Liver (tissue), 9 donors: ENCODE data around the gene ZSCAN16. TPM values are rescaled to one million over a fixed set of nuclear protein-coding genes. Genes with fewer than 3 reads are reported as not detected.
A peak's percentile ranks its signal among the peaks of the same experiment; 100 is the strongest.

ENCODE experiments used
- DNase-seq: peaks from one replicate; pipeline ENCODE4 v3.0.0-alpha.2; 2017; ENCODE audit warnings: low spot score
- H3K27ac ChIP-seq, 2 donors: one replicate each; pipeline ENCODE4 v1.7.0; 2013; ENCODE audit warnings: inconsistent platforms in 2 of 2, low read length in 2 of 2, control low read depth in 1 of 2, low read depth in 1 of 2, mild to moderate bottlenecking in 1 of 2
- H3K27me3 ChIP-seq, 4 donors: one replicate each; pipeline versions ENCODE4 v1.6.1 to v1.7.0; 2013; ENCODE audit warnings: low read length in 3 of 4, inconsistent platforms in 1 of 4, mild to moderate bottlenecking in 1 of 4, moderate library complexity in 1 of 4; ENCODE audit not compliant: control insufficient read depth in 4 of 4, insufficient read depth in 4 of 4
- H3K36me3 ChIP-seq, 4 donors: one replicate each; pipeline versions ENCODE4 v1.6.1 to v1.7.0; 2013; ENCODE audit warnings: low read length in 3 of 4, mild to moderate bottlenecking in 3 of 4, low read depth in 1 of 4, moderate library complexity in 1 of 4; ENCODE audit not compliant: control insufficient read depth in 4 of 4, insufficient read depth in 3 of 4
- H3K4me1 ChIP-seq, 4 donors: one replicate each; pipeline versions ENCODE4 v1.6.1 to v1.7.0; 2013; ENCODE audit warnings: low read length in 3 of 4, mild to moderate bottlenecking in 3 of 4, moderate library complexity in 1 of 4; ENCODE audit not compliant: control insufficient read depth in 4 of 4, insufficient read depth in 4 of 4
- H3K4me3 ChIP-seq, 3 donors: one replicate each; pipeline versions ENCODE4 v1.6.1 to v1.7.0; 2013; ENCODE audit warnings: low read length in 3 of 3, control low read depth in 1 of 3, low read depth in 1 of 3, mild to moderate bottlenecking in 1 of 3
- H3K9ac ChIP-seq, 2 donors: one replicate each; pipeline ENCODE4 v1.7.0; 2013; ENCODE audit warnings: low read length in 2 of 2, mild to moderate bottlenecking in 2 of 2, moderate library complexity in 2 of 2, control low read depth in 1 of 2, low read depth in 1 of 2
- H3K9me3 ChIP-seq, 4 donors: one replicate each; pipeline versions ENCODE4 v1.6.1 to v1.7.0; 2013; ENCODE audit warnings: low read length in 3 of 4; ENCODE audit not compliant: control insufficient read depth in 4 of 4
- ATF3 ChIP-seq: IDR thresholded peaks from 2 replicates; pipeline ENCODE4 v1.6.1; 2016; ENCODE audit warnings: antibody characterized with exemption
- CTCF ChIP-seq: fragments of 150-350 bp; IDR thresholded peaks from 2 replicates; pipeline ENCODE4 v1.5.1; 2017; ENCODE audit warnings: improper control_type of control experiment, low read depth, low read length; ENCODE audit not compliant: missing input control
- EGR1 ChIP-seq, 2 donors: IDR thresholded peaks; 2 replicates each; pipeline ENCODE4 v1.6.1; 2016 to 2018; ENCODE audit warnings: antibody characterized with exemption in 2 of 2, low read depth in 2 of 2
- FOXA1 ChIP-seq: IDR thresholded peaks from 2 replicates; pipeline ENCODE4 v1.6.1; 2016; ENCODE audit warnings: antibody characterized with exemption
- FOXA2 ChIP-seq: IDR thresholded peaks from 2 replicates; pipeline ENCODE4 v1.6.1; 2016; ENCODE audit warnings: antibody characterized with exemption
- GABPA ChIP-seq, 2 donors: IDR thresholded peaks in 1 of 2; conservative IDR thresholded peaks in 1 of 2; 2 replicates each; pipeline ENCODE4 v1.6.1; 2016; ENCODE audit warnings: antibody characterized with exemption in 2 of 2, mild to moderate bottlenecking in 1 of 2, moderate library complexity in 1 of 2
- HNF4A ChIP-seq, 2 donors: conservative IDR thresholded peaks; 2 replicates each; pipeline ENCODE4 v1.6.1; 2016; ENCODE audit warnings: antibody characterized with exemption in 2 of 2, mild to moderate bottlenecking in 2 of 2
- HNF4G ChIP-seq: IDR thresholded peaks from 2 replicates; pipeline ENCODE4 v1.6.1; 2016; ENCODE audit warnings: antibody characterized with exemption
- MAX ChIP-seq: IDR thresholded peaks from 2 replicates; pipeline ENCODE4 v1.6.1; 2016; ENCODE audit warnings: antibody characterized with exemption
- NR2F2 ChIP-seq: IDR thresholded peaks from 2 replicates; pipeline ENCODE4 v1.6.1; 2016; ENCODE audit warnings: antibody characterized with exemption
- RAD21 ChIP-seq, 2 donors: IDR thresholded peaks; 2 replicates each; pipeline ENCODE4 v1.6.1; 2016; ENCODE audit warnings: antibody characterized with exemption in 2 of 2, mild to moderate bottlenecking in 2 of 2
- REST ChIP-seq: IDR thresholded peaks from 2 replicates; pipeline ENCODE4 v1.6.1; 2016; ENCODE audit warnings: antibody characterized with exemption, mild to moderate bottlenecking
- RXRA ChIP-seq, 2 donors: IDR thresholded peaks; 2 replicates each; pipeline ENCODE4 v1.6.1; 2017 to 2018; ENCODE audit warnings: antibody characterized with exemption in 2 of 2, mild to moderate bottlenecking in 1 of 2
- SP1 ChIP-seq: IDR thresholded peaks from 2 replicates; pipeline ENCODE4 v1.6.1; 2018; ENCODE audit warnings: antibody characterized with exemption, mild to moderate bottlenecking
- TAF1 ChIP-seq: conservative IDR thresholded peaks from 2 replicates; pipeline ENCODE4 v1.6.1; 2016; ENCODE audit warnings: antibody characterized with exemption, mild to moderate bottlenecking
- YY1 ChIP-seq: IDR thresholded peaks from 2 replicates; pipeline ENCODE4 v1.6.1; 2016; ENCODE audit warnings: antibody characterized with exemption, mild to moderate bottlenecking
- ZBTB33 ChIP-seq: IDR thresholded peaks from 2 replicates; pipeline ENCODE4 v1.6.1; 2016; ENCODE audit warnings: antibody characterized with exemption
- WGBS: extraction: QIAGEN DNeasy Blood & Tissue Kit; methylation state at CpG from one replicate; pipeline ENCODE4 v1.1.7; 2013; 5-methylcytosine and 5-hydroxymethylcytosine counted together
- polyA plus RNA-seq, 2 donors: library from polyadenylated mRNA; stranded (reverse) in 1 of 2; unstranded in 1 of 2; fragments of 200-250 nt in 1 of 2; fragments of >200 nt in 1 of 2; fragmentation: Nextera tagmentation in 1 of 2; extraction: Ambion mirVana in 1 of 2; gene quantifications; one replicate each; pipeline versions ENCODE4 v1.2.1 to v1.2.3, GENCODE V29; 2013 to 2015
- total RNA-seq, 2 donors: library from RNA; depleted of rRNA; stranded (reverse); fragments of >200 nt; gene quantifications; one replicate each; pipeline ENCODE4 v1.2.3, GENCODE V29; 2014
- donor health status: healthy.
- donor health status: healthy.
- donor health status: healthy.
- donor health status: healthy.
- donor health status: healthy.

Gene ZSCAN16
- total and polyA plus RNA-seq, 4 donors = 1.5 to 3.5 (median 2.7) TPM

- H3K4me3 ChIP-seq = peak overlapping the region; percentile 75 to 84 (median 81)
- peaks cover 0 to 4% (median 0%) of the 10 kb centered on the region in 4 donors for H3K27me3 ChIP-seq
- H3K4me1 ChIP-seq = peaks cover 0 to 9% (median 5%) of the 10 kb centered on the region in 4 donors
- no peaks in the 10 kb centered on the region for H3K9me3 ChIP-seq
- under 1% methylated on average over 54 of the region's 54 CpGs for WGBS
- H3K27ac ChIP-seq = peak overlapping the region; percentile 67 to 80
- peak overlapping the region; percentile 57 to 64 for H3K9ac ChIP-seq
- DNase-seq = peak; percentile 85
- TF ChIP-seq GABPA (IDR thresholded peaks at IDR 0.05 in 1 of 2, conservative IDR thresholded peaks at IDR 0.05 in 1 of 2) (peak; percentile 82 to 93), HNF4A (conservative IDR thresholded peaks at IDR 0.05) (peak in 1 of 2 donors; percentile 8), REST (no peak), TAF1 (peak; percentile 74), FOXA1 (no peak), RXRA (IDR thresholded peaks at IDR 0.05) (peak in 1 of 2 donors; percentile 19), SP1 (no peak), ATF3 (no peak), CTCF (peak; percentile 67), YY1 (peak; percentile 50), FOXA2 (no peak), NR2F2 (no peak), MAX (peak; percentile 39), ZBTB33 (no peak), RAD21 (IDR thresholded peaks at IDR 0.05) (peak in 1 of 2 donors; percentile 56), EGR1 (IDR thresholded peaks at IDR 0.05; ENCODE audit: low read depth in 2 of 2) (no peak), HNF4G (no peak)
- peaks cover 0 to 1% (median 0%) of the 10 kb centered on the region in 4 donors for H3K36me3 ChIP-seq
Observed at GRCh38 chr6:28104392-28105244, 19.8 kb upstream of the ZSCAN16 start.
